B cell (primary cell): ENCODE data around the gene MARCKS. TPM values are rescaled to one million over a fixed set of nuclear protein-coding genes. Genes with fewer than 3 reads are reported as not detected.

Experiments used
- ATAC-seq: fragments of 200-7000 bp; cut with Tn5 transposase; one replicate; pipeline ENCODE4 v1.10.0; 2021; ENCODE audit warnings: low read depth, mild to moderate bottlenecking, moderate number of reproducible peaks, moderate library complexity
- CTCF ChIA-PET: fragments of 350-600 bp; sonication (Branson Sonifier 250); formaldehyde crosslinking; loops from one replicate; lab custom pipeline; 2021; ENCODE audit warnings: antibody characterized with exemption, inconsistent platforms; lab: Charles Lee
- POLR2A ChIA-PET: fragments of 350-600 bp; sonication (Branson Sonifier 250); formaldehyde crosslinking; loops from one replicate; lab custom pipeline; 2021; ENCODE audit warnings: antibody characterized with exemption; lab: Charles Lee
- DNase-seq: peaks from one replicate; pipeline ENCODE4 v3.0.0; 2013
- H2AFZ ChIP-seq: 2 replicates; pipeline ENCODE4 v1.6.1; 2012; ENCODE audit warnings: mild to moderate bottlenecking, low read depth, low read length; ENCODE audit not compliant: insufficient read depth, poor library complexity, severe bottlenecking
- H3K27ac ChIP-seq, 2 donors: 1 replicate in 1 of 2; 2 replicates in 1 of 2; pipeline ENCODE4 v1.5.1; 2012 to 2013; ENCODE audit warnings: low read length in 2 of 2, mild to moderate bottlenecking in 2 of 2, moderate library complexity in 1 of 2
- H3K27me3 ChIP-seq, 4 experiments: fragments of 200-600 bp in 1 of 4; sonication (generic) in 1 of 4; replicated peaks in 1 of 4; 1 replicate in 2 of 4; 2 replicates in 2 of 4; pipeline versions ENCODE4 v1.6.1 to v1.7.0; 2013 to 2016; ENCODE audit warnings: low read length in 3 of 4, mild to moderate bottlenecking in 2 of 4, mixed read lengths in 1 of 4, moderate library complexity in 1 of 4; ENCODE audit not compliant: insufficient read depth in 4 of 4, control insufficient read depth in 3 of 4; ENCODE audit errors: control extremely low read depth in 1 of 4
- H3K36me3 ChIP-seq, 2 experiments: replicated peaks in 1 of 2; 1 replicate in 1 of 2; 2 replicates in 1 of 2; pipeline versions ENCODE4 v1.6.1 to v1.7.1; 2013; ENCODE audit warnings: low read length in 1 of 2; ENCODE audit not compliant: insufficient read depth in 2 of 2, control insufficient read depth in 1 of 2; ENCODE audit errors: control extremely low read depth in 1 of 2, extremely low read depth in 1 of 2
- H3K4me1 ChIP-seq, 2 donors: fragments of 200-600 bp in 1 of 2; sonication (generic) in 1 of 2; 1 replicate in 1 of 2; 2 replicates in 1 of 2; pipeline versions ENCODE4 v1.5.1 to v1.6.1; 2013 to 2017; ENCODE audit warnings: low read length in 2 of 2; ENCODE audit not compliant: control insufficient read depth in 2 of 2, insufficient read depth in 2 of 2
- H3K4me2 ChIP-seq: replicated peaks from 2 replicates; pipeline ENCODE3; 2012; ENCODE audit warnings: mild to moderate bottlenecking, low read depth, low read length; ENCODE audit not compliant: poor library complexity, severe bottlenecking
- H3K4me3 ChIP-seq, 5 experiments: fragments of 200-600 bp in 1 of 5; sonication (generic) in 1 of 5; 1 replicate in 3 of 5; 2 replicates in 2 of 5; pipeline versions ENCODE4 v1.5.1 to v1.7.0; 2011 to 2016; ENCODE audit warnings: low read length in 4 of 5, mild to moderate bottlenecking in 4 of 5, low read depth in 2 of 5, control low read depth in 1 of 5, moderate library complexity in 1 of 5; ENCODE audit not compliant: insufficient read depth in 1 of 5; ENCODE audit errors: control extremely low read depth in 1 of 5, extremely low read depth in 1 of 5
- H3K79me2 ChIP-seq: fragments of 200-600 bp; sonication (generic); one replicate; pipeline ENCODE4 v1.6.0; 2016; ENCODE audit warnings: low read length; ENCODE audit not compliant: control insufficient read depth, insufficient read depth
- H3K9ac ChIP-seq: fragments of 200-600 bp; sonication (generic); 2 replicates; pipeline ENCODE4 v1.6.1; 2017; ENCODE audit warnings: mild to moderate bottlenecking, low read length, moderate library complexity
- H3K9me3 ChIP-seq, 3 donors: one replicate each; pipeline versions ENCODE4 v1.6.1 to v1.7.1; 2013; ENCODE audit warnings: low read length in 2 of 3; ENCODE audit not compliant: control insufficient read depth in 2 of 3, insufficient read depth in 1 of 3; ENCODE audit errors: control extremely low read depth in 1 of 3
- H4K20me1 ChIP-seq: 2 replicates; pipeline ENCODE4 v1.6.0; 2012; ENCODE audit warnings: mild to moderate bottlenecking, low read length; ENCODE audit not compliant: insufficient read depth, control insufficient read depth, poor library complexity, severe bottlenecking
- H3K27ac Mint-ChIP-seq: one replicate; pipeline ENCODE4 v1.8.0; 2021; ENCODE audit warnings: mixed read lengths
- H3K27me3 Mint-ChIP-seq: one replicate; pipeline ENCODE4 v1.8.0; 2021; ENCODE audit warnings: mixed read lengths
- H3K4me1 Mint-ChIP-seq: one replicate; pipeline ENCODE4 v1.8.0; 2021; ENCODE audit warnings: mixed read lengths
- H3K4me3 Mint-ChIP-seq: one replicate; pipeline ENCODE4 v1.8.0; 2021; ENCODE audit warnings: mixed read lengths
- H3K9me3 Mint-ChIP-seq: one replicate; pipeline ENCODE4 v1.8.0; 2022; ENCODE audit warnings: mixed read lengths; ENCODE audit not compliant: insufficient read depth
- CTCF ChIP-seq: fragments of 200-600 bp; IDR thresholded peaks from one replicate; pipeline ENCODE4 v1.8.0; 2022; ENCODE audit warnings: antibody characterized with exemption, mild to moderate bottlenecking
- EZH2 ChIP-seq: IDR thresholded peaks from 2 replicates; pipeline ENCODE4 v1.6.1; 2012; ENCODE audit warnings: borderline replicate concordance, low read depth, mild to moderate bottlenecking, moderate library complexity, low read length; ENCODE audit not compliant: insufficient read depth, poor library complexity, severe bottlenecking
- WGBS: methylation state at CpG from one replicate; pipeline ENCODE4 v1.1.5; 2013; ENCODE audit warnings: missing lambda C conversion rate; ENCODE audit not compliant: insufficient coverage; 5-methylcytosine and 5-hydroxymethylcytosine counted together
- intact Hi-C: fragments of 100-400 bp; cut with micrococcal nuclease; formaldehyde crosslinking; loops from one replicate; pipeline ENCODE4 v1.10.0; 2022
- polyA plus RNA-seq: library from polyadenylated mRNA; depleted of rRNA; stranded (reverse); fragments of >200 nt; gene quantifications from 2 replicates; pipeline ENCODE4 v1.2.3, GENCODE V29; 2012
- total RNA-seq, 2 donors: library from RNA; stranded (reverse); fragments of 120-200 nt in 1 of 2; gene quantifications; 1 replicate in 1 of 2; 2 replicates in 1 of 2; pipeline versions ENCODE4 v1.2.3 to v1.2.4, GENCODE V29; 2013 to 2022

MARCKS gene
- total and polyA plus RNA-seq, 2 donors (not counting 1 experiment from before 2014, with no cell fraction given), result 15.4 to 58.6 TPM

GRCh38 chr6:113837170-113837569, 20.0 kb upstream of the MARCKS start:
- Mint-ChIP-seq H3K4me1 (no peaks in the 10 kb centered on the region), H3K27me3 (no peaks in the 10 kb centered on the region), H3K9me3 (no peaks in the 10 kb centered on the region), H3K27ac (no peak overlapping the region), H3K4me3 (no peak overlapping the region)
- Histone ChIP-seq H4K20me1 (no peaks in the 10 kb centered on the region), H3K79me2 (no peaks in the 10 kb centered on the region), H3K4me3 (no peak overlapping the region), H3K36me3 (no peaks in the 10 kb centered on the region), H3K9ac (no peak overlapping the region), H3K4me2 (no peak overlapping the region), H3K27ac (no peak overlapping the region), H3K4me1 (no peaks in the 10 kb centered on the region), H3K27me3 (no peaks in the 10 kb centered on the region), H2AFZ (no peak overlapping the region), H3K9me3 (no peaks in the 10 kb centered on the region)
- ChIA-PET CTCF (no interaction called here), POLR2A (no interaction called here)
- no peak for DNase-seq
- no peak for ATAC-seq
- TF ChIP-seq CTCF, result no peak
- no peak for TF ChIP-seq EZH2
- intact Hi-C loops, result no loop called here
- 100% methylated on average over 1 of the region's 2 CpGs for WGBS

- DNase-seq (no peak), ATAC-seq (no peak)
- H3K4me3 Mint-ChIP-seq, result no peak overlapping the region
- Histone ChIP-seq H2AFZ (no peak overlapping the region), H3K4me1 (no peaks in the 10 kb centered on the region), H3K36me3 (no peaks in the 10 kb centered on the region), H3K27ac (no peak overlapping the region), H4K20me1 (no peaks in the 10 kb centered on the region), H3K4me3 (no peak overlapping the region), H3K9ac (no peak overlapping the region), H3K9me3 (no peaks in the 10 kb centered on the region), H3K27me3 (no peaks in the 10 kb centered on the region), H3K79me2 (no peaks in the 10 kb centered on the region), H3K4me2 (no peak overlapping the region)
- TF ChIP-seq EZH2 (no peak), CTCF (no peak)
- no peak overlapping the region for H3K27ac Mint-ChIP-seq
- H3K4me1 Mint-ChIP-seq, result no peaks in the 10 kb centered on the region
- no CpG with 5 or more reads among the region's 1 CpG for WGBS
- H3K9me3 Mint-ChIP-seq, result no peaks in the 10 kb centered on the region
- intact Hi-C loops, result no loop called here
- CTCF ChIA-PET, result no interaction called here
- H3K27me3 Mint-ChIP-seq, result no peaks in the 10 kb centered on the region
- POLR2A ChIA-PET, result no interaction called here
These were observed 15.0 kb upstream of the MARCKS start for GRCh38 chr6:113842165-113842564.
